Psoas muscle (tissue), 8 donors: ENCODE results near the gene SNX19. TPM values are rescaled to one million over a fixed set of nuclear protein-coding genes. Genes with fewer than 3 reads are reported as not detected.

Experiments
- ATAC-seq, 4 donors: fragments of 200-7000 bp; cut with Tn5 transposase; one replicate each; pipeline ENCODE4 v1.9.1; 2020; ENCODE audit warnings: moderate library complexity in 3 of 4, mild to moderate bottlenecking in 2 of 4
- DNase-seq, 2 donors: peaks; one replicate each; pipeline ENCODE4 v3.0.0-alpha.2; 2020
- H3K27ac ChIP-seq: fragments of 200-600 bp; one replicate; pipeline ENCODE4 v1.8.0; 2022
- H3K27me3 ChIP-seq, 3 donors: fragments of 200-600 bp in 1 of 3; one replicate each; pipeline versions ENCODE4 v1.6.1 to v1.8.0; 2013 to 2022; ENCODE audit warnings: low read length in 2 of 3, mild to moderate bottlenecking in 2 of 3, moderate library complexity in 1 of 3; ENCODE audit not compliant: insufficient read depth in 3 of 3
- H3K36me3 ChIP-seq, 2 donors: fragments of 200-600 bp in 1 of 2; one replicate each; pipeline versions ENCODE4 v1.6.1 to v1.8.0; 2013 to 2022; ENCODE audit warnings: low read depth in 1 of 2, mild to moderate bottlenecking in 1 of 2, moderate library complexity in 1 of 2; ENCODE audit not compliant: insufficient read depth in 1 of 2
- H3K4me1 ChIP-seq: fragments of 200-600 bp; one replicate; pipeline ENCODE4 v1.8.0; 2022
- H3K4me3 ChIP-seq: fragments of 200-600 bp; one replicate; pipeline ENCODE4 v1.8.0; 2022; ENCODE audit warnings: mild to moderate bottlenecking
- H3K9me3 ChIP-seq: fragments of 200-600 bp; one replicate; pipeline ENCODE4 v1.8.0; 2022
- CTCF ChIP-seq: fragments of 200-600 bp; IDR thresholded peaks from one replicate; pipeline ENCODE4 v1.8.0; 2022; ENCODE audit warnings: antibody characterized with exemption
- WGBS, 3 donors: extraction: QIAGEN DNeasy Blood & Tissue Kit; methylation state at CpG; one replicate each; pipeline versions ENCODE4 v1.1.6 to v1.1.7; 2013; 5-methylcytosine and 5-hydroxymethylcytosine counted together
- intact Hi-C, 2 donors: fragments of 100-400 bp; cut with DNase I; formaldehyde crosslinking; loops; one replicate each; pipeline versions ENCODE4 v1.11.0 to v1.14.2; 2022
- polyA plus RNA-seq, 3 donors: library from polyadenylated mRNA; stranded (reverse); fragments of 200-250 nt; gene quantifications; one replicate each; pipeline ENCODE4 v1.2.3, GENCODE V29; 2013
- total RNA-seq, 4 donors: library from RNA; stranded (reverse); fragmentation: NEBNext Ultra II Directional in 2 of 4; extraction: Animal tissue kit (Norgen Biotek cat#: 25700) in 2 of 4; gene quantifications; one replicate each; pipeline versions ENCODE4 v1.2.1 to v1.2.4, GENCODE V29; 2021 to 2023
- donor health status: healthy with polysubstance abuse.
- donor health status: DM: no; HTN: no; CAD: no; lungs with moderate emphysema.
- donor health status: Bipolar disorder and iron deficiency.
- donor health status: healthy.
- donor health status: DM: yes; HTN: yes; CAD: no.
- donor health status: DM: no; HTN: no; CAD: no.
- donor health status: DM: no; HTN: no; CAD: no.
- donor health status: DM: yes; HTN: yes; CAD: no.

Gene SNX19
- total and polyA plus RNA-seq, 7 donors: 21.4 to 66.2 (median 36.0) TPM

GRCh38 chr11:130837194-130837593 is 79.1 kb downstream of the SNX19 start:
- Histone ChIP-seq H3K36me3 (no peaks in the 10 kb centered on the region), H3K27ac (no peak overlapping the region), H3K4me1 (no peaks in the 10 kb centered on the region), H3K27me3 (no peaks in the 10 kb centered on the region), H3K9me3 (peaks cover 6% of the 10 kb centered on the region), H3K4me3 (no peak overlapping the region)
- DNase-seq: no peak
- no peak for ATAC-seq
- intact Hi-C loops: no loop called here
- no peak for TF ChIP-seq CTCF

- intact Hi-C loops: no loop called here
- no peak for TF ChIP-seq CTCF
Observed at GRCh38 chr11:130834886-130835285, 81.4 kb downstream of the SNX19 start.

GRCh38 chr11:130832566-130833425 is 83.5 kb downstream of the SNX19 start:
- intact Hi-C loops: no loop called here
- ATAC-seq: no peak
- no peak for TF ChIP-seq CTCF
- Histone ChIP-seq H3K36me3 (no peaks in the 10 kb centered on the region), H3K27me3 (no peaks in the 10 kb centered on the region), H3K4me1 (peaks cover 39% of the 10 kb centered on the region), H3K27ac (no peak overlapping the region), H3K9me3 (peaks cover 6% of the 10 kb centered on the region), H3K4me3 (no peak overlapping the region)
- 96 to 97% (median 96%) methylated on average over 9 of the region's 9 CpGs for WGBS, 3 donors
- DNase-seq: no peak

More at GRCh38 chr11:130834886-130835285, 81.4 kb downstream of the SNX19 start:
- no peak overlapping the region for H3K27ac ChIP-seq
- no peak for ATAC-seq
- H3K4me1 ChIP-seq: peaks cover 18% of the 10 kb centered on the region
- H3K27me3 ChIP-seq: no peaks in the 10 kb centered on the region
- DNase-seq: no peak
- no peaks in the 10 kb centered on the region for H3K36me3 ChIP-seq
- H3K4me3 ChIP-seq: no peak overlapping the region
- H3K9me3 ChIP-seq: peaks cover 6% of the 10 kb centered on the region

- ATAC-seq: no peak
- WGBS, 3 donors: 62 to 70% (median 64%) methylated on average over 9 of the region's 9 CpGs
Observed at GRCh38 chr11:130831976-130832375, 84.3 kb downstream of the SNX19 start.

More at GRCh38 chr11:130831976-130832375, 84.3 kb downstream of the SNX19 start:
- no peak for TF ChIP-seq CTCF
- Histone ChIP-seq H3K4me3 (no peak overlapping the region), H3K36me3 (no peaks in the 10 kb centered on the region), H3K27me3 (no peaks in the 10 kb centered on the region), H3K9me3 (no peaks in the 10 kb centered on the region), H3K4me1 (peaks cover 47% of the 10 kb centered on the region), H3K27ac (no peak overlapping the region)
- DNase-seq: no peak
- intact Hi-C loops: no loop called here
